ENCODE results near the gene FASN. TPM values are rescaled to one million over a fixed set of nuclear protein-coding genes. Genes with fewer than 3 reads are reported as not detected.

FASN gene
- polyA plus RNA-seq, 1 of the 3 experiments (the other 2 are of a cell fraction): 55.1 TPM

DNA sequence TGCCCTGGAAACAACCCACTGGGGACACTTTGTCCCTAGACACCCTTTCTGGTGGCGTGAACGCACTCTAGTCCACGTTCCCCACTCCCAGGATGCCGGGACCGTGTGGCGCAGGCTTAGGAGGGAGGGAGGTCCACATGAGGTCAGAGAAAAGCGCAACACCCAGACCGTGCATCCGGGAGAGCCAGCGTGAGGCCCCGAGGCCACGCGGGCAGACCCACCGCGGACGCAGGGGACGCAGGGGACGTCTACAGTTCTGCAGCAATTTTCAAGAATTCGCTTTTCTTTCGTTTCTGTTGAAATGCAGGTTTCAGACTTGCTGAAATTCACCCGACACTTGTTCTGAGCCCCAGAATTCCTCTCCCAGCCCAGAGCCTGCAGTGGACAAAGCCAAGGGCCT, 51.1 kb downstream of the FASN start (continued):
- TF ChIP-seq, protein P1, sequence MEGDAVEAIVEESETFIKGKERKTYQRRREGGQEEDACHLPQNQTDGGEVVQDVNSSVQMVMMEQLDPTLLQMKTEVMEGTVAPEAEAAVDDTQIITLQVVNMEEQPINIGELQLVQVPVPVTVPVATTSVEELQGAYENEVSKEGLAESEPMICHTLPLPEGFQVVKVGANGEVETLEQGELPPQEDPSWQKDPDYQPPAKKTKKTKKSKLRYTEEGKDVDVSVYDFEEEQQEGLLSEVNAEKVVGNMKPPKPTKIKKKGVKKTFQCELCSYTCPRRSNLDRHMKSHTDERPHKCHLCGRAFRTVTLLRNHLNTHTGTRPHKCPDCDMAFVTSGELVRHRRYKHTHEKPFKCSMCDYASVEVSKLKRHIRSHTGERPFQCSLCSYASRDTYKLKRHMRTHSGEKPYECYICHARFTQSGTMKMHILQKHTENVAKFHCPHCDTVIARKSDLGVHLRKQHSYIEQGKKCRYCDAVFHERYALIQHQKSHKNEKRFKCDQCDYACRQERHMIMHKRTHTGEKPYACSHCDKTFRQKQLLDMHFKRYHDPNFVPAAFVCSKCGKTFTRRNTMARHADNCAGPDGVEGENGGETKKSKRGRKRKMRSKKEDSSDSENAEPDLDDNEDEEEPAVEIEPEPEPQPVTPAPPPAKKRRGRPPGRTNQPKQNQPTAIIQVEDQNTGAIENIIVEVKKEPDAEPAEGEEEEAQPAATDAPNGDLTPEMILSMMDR (IDR thresholded peaks at IDR 0.05): no peak
- TF ChIP-seq SMC3 (IDR thresholded peaks at IDR 0.05; ENCODE audit: low read depth, low read length): no peak
- no peak for TF ChIP-seq YY1 (IDR thresholded peaks at IDR 0.05; ENCODE audit: low read depth)

DNA sequence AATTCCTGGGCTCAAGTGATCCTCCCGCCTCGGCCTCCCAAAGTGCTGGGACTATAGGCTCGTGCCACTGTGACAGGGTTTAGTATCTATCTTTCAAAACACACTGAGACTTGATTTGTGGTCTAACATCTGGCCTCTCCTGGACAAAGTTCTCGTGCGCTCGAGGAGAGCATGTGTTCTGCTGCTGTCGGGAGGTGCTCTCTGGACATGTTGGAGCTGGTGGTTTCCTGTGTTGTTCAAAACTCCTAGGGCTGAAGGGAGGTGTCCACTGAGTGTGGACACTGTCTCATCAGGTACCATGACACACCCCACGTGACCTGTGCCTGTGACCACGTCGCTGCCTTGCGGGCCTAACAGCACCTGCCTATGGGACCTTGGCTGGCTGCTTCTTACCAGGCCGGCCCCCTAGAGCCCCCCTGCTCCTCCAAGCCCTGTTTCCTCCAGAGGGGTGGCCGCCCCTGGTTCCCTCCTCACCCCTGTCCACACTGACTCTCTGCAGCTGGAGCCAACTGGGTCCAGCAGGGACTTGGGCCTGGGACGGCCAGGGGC, 52.0 kb downstream of the FASN start:
- H3K27ac ChIP-seq (ENCODE audit: low read depth in 2 of 2, low read length in 1 of 2): no peak overlapping the region
- TF ChIP-seq TCF12 (IDR thresholded peaks at IDR 0.05) (no peak), ELF1 (IDR thresholded peaks at IDR 0.05) (no peak), FOXJ3 (CRISPR knock-in tag; IDR thresholded peaks at IDR 0.05) (no peak), TAF1 (IDR thresholded peaks at IDR 0.05; ENCODE audit: borderline replicate concordance, low read depth, low read length) (no peak), NRF1 (IDR thresholded peaks at IDR 0.05; ENCODE audit: low read depth, low read length) (no peak), GABPA (IDR thresholded peaks at IDR 0.05; ENCODE audit: low read depth) (no peak), GATA2 (CRISPR knock-in tag; IDR thresholded peaks at IDR 0.05) (no peak), FOXM1 (IDR thresholded peaks at IDR 0.05; ENCODE audit: low read depth) (no peak), SMC3 (IDR thresholded peaks at IDR 0.05; ENCODE audit: low read depth, low read length) (no peak), RAD21 (IDR thresholded peaks at IDR 0.05; ENCODE audit: low read length) (no peak), YY1 (IDR thresholded peaks at IDR 0.05; ENCODE audit: low read depth) (no peak), NFIC (IDR thresholded peaks at IDR 0.05; ENCODE audit: borderline replicate concordance) (no peak), RXRA (IDR thresholded peaks at IDR 0.05; ENCODE audit: borderline replicate concordance, low read depth) (no peak), FOSL2 (IDR thresholded peaks at IDR 0.05; ENCODE audit: borderline replicate concordance, low read depth) (no peak)
- TF ChIP-seq, protein P2, sequence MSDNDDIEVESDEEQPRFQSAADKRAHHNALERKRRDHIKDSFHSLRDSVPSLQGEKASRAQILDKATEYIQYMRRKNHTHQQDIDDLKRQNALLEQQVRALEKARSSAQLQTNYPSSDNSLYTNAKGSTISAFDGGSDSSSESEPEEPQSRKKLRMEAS (IDR thresholded peaks at IDR 0.05; ENCODE audit: low read depth): no peak
- TF ChIP-seq, protein P1 (IDR thresholded peaks at IDR 0.05): no peak
- TF ChIP-seq, protein P3, sequence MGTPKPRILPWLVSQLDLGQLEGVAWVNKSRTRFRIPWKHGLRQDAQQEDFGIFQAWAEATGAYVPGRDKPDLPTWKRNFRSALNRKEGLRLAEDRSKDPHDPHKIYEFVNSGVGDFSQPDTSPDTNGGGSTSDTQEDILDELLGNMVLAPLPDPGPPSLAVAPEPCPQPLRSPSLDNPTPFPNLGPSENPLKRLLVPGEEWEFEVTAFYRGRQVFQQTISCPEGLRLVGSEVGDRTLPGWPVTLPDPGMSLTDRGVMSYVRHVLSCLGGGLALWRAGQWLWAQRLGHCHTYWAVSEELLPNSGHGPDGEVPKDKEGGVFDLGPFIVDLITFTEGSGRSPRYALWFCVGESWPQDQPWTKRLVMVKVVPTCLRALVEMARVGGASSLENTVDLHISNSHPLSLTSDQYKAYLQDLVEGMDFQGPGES (IDR thresholded peaks at IDR 0.05; ENCODE audit: low read depth, low read length): no peak
- TF ChIP-seq, protein P4, sequence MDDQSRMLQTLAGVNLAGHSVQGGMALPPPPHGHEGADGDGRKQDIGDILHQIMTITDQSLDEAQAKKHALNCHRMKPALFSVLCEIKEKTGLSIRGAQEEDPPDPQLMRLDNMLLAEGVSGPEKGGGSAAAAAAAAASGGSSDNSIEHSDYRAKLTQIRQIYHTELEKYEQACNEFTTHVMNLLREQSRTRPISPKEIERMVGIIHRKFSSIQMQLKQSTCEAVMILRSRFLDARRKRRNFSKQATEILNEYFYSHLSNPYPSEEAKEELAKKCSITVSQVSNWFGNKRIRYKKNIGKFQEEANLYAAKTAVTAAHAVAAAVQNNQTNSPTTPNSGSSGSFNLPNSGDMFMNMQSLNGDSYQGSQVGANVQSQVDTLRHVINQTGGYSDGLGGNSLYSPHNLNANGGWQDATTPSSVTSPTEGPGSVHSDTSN (IDR thresholded peaks at IDR 0.05): no peak
- TF ChIP-seq, protein P5, sequence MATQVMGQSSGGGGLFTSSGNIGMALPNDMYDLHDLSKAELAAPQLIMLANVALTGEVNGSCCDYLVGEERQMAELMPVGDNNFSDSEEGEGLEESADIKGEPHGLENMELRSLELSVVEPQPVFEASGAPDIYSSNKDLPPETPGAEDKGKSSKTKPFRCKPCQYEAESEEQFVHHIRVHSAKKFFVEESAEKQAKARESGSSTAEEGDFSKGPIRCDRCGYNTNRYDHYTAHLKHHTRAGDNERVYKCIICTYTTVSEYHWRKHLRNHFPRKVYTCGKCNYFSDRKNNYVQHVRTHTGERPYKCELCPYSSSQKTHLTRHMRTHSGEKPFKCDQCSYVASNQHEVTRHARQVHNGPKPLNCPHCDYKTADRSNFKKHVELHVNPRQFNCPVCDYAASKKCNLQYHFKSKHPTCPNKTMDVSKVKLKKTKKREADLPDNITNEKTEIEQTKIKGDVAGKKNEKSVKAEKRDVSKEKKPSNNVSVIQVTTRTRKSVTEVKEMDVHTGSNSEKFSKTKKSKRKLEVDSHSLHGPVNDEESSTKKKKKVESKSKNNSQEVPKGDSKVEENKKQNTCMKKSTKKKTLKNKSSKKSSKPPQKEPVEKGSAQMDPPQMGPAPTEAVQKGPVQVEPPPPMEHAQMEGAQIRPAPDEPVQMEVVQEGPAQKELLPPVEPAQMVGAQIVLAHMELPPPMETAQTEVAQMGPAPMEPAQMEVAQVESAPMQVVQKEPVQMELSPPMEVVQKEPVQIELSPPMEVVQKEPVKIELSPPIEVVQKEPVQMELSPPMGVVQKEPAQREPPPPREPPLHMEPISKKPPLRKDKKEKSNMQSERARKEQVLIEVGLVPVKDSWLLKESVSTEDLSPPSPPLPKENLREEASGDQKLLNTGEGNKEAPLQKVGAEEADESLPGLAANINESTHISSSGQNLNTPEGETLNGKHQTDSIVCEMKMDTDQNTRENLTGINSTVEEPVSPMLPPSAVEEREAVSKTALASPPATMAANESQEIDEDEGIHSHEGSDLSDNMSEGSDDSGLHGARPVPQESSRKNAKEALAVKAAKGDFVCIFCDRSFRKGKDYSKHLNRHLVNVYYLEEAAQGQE (IDR thresholded peaks at IDR 0.05; ENCODE audit: low read depth, low read length): no peak
- no peaks in the 10 kb centered on the region for H3K27me3 ChIP-seq (ENCODE audit: insufficient read depth)
- peaks cover 9% of the 10 kb centered on the region; the same call in 1 of the 2 replicates for H3K79me2 ChIP-seq (ENCODE audit: insufficient read depth)
- no peak for DNase-seq
- CTCF ChIA-PET: interaction anchor here (1.0 to 1.2 kb wide), 2 partner anchors 10 to 15 kb away, joined by 3 read pairs; no protein-coding TSS in a partner anchor
- POLR2A ChIA-PET: no interaction called here
- H3K4me1 ChIP-seq (ENCODE audit: control insufficient read depth in 1 of 2, insufficient read depth in 2 of 2, low read depth in 1 of 2, low read length in 1 of 2): peaks cover 0 to 11% of the 10 kb centered on the region in 2 experiments; a peak in 1 of 4 replicates
- no peak overlapping the region for H3K9ac ChIP-seq
- no peak overlapping the region for H2AFZ ChIP-seq (ENCODE audit: low read depth)
- no peak overlapping the region for H3K4me3 ChIP-seq (ENCODE audit: low read depth in 2 of 2, low read length in 1 of 2)
- H3F3A ChIP-seq (replicated peaks; ENCODE audit: insufficient read depth): peaks cover 5% of the 10 kb centered on the region
- H4K20me1 ChIP-seq (ENCODE audit: insufficient read depth): no peaks in the 10 kb centered on the region
- H3K9me2 ChIP-seq: no peaks in the 10 kb centered on the region
- H3K36me3 ChIP-seq (replicated peaks in 1 of 2; ENCODE audit: control insufficient read depth in 1 of 2, insufficient read depth in 2 of 2, low read length in 1 of 2): peaks cover 15 to 35% of the 10 kb centered on the region in 2 experiments
- H3K9me3 ChIP-seq: no peaks in the 10 kb centered on the region
- 86% methylated on average over 11 of the region's 14 CpGs for WGBS (ENCODE audit: low lambda C conversion rate)
- no peak overlapping the region for H3K4me2 ChIP-seq
